Mucosa of descending colon (tissue), 3 donors: ENCODE measurements around the gene SMG6. TPM values are rescaled to one million over a fixed set of nuclear protein-coding genes. Genes with fewer than 3 reads are reported as not detected.

ENCODE experiments used
- ATAC-seq: fragments of 200-7000 bp; cut with Tn5 transposase; one replicate; pipeline ENCODE4 v1.9.1; 2020; ENCODE audit warnings: mild to moderate bottlenecking, moderate library complexity
- DNase-seq, 3 donors: peaks; one replicate each; pipeline ENCODE4 v3.0.0-alpha.2; 2020
- H3K36me3 ChIP-seq: fragments of 200-600 bp; one replicate; pipeline ENCODE4 v1.8.0; 2021; ENCODE audit warnings: low read depth, mild to moderate bottlenecking
- H3K4me1 ChIP-seq: fragments of 200-600 bp; one replicate; pipeline ENCODE4 v1.8.0; 2021; ENCODE audit warnings: low read depth, mild to moderate bottlenecking
- H3K4me3 ChIP-seq: fragments of 200-600 bp; one replicate; pipeline ENCODE4 v1.8.0; 2021; ENCODE audit warnings: mild to moderate bottlenecking
- H3K9me3 ChIP-seq: fragments of 200-600 bp; one replicate; pipeline ENCODE4 v1.8.0; 2021; ENCODE audit warnings: mild to moderate bottlenecking
- CTCF ChIP-seq: fragments of 200-600 bp; IDR thresholded peaks from one replicate; pipeline ENCODE4 v1.8.0; 2022; ENCODE audit warnings: antibody characterized with exemption, mild to moderate bottlenecking
- intact Hi-C, 2 donors: fragments of 100-400 bp; cut with DNase I in 1 of 2; cut with micrococcal nuclease in 1 of 2; formaldehyde crosslinking; loops; one replicate each; pipeline versions ENCODE4 v1.11.0 to v1.11.1; 2022; cut with DNase I, micrococcal nuclease
- total RNA-seq, 3 donors: library from RNA; stranded (reverse); fragmentation: NEBNext Ultra II Directional in 2 of 3; extraction: Animal tissue kit (Norgen Biotek cat#: 25700) in 2 of 3; gene quantifications; one replicate each; pipeline versions ENCODE4 v1.2.1 to v1.2.4, GENCODE V29; 2021 to 2023
- donor health status: DM: no; HTN: no; CAD: no; lungs with moderate emphysema.
- donor health status: DM: no; HTN: no; CAD: no.
- donor health status: DM: no; HTN: yes; CAD: no.

Gene SMG6
- total RNA-seq, 3 donors from 2014 or later: 25.9 to 41.6 (median 38.8) TPM

GRCh38 chr17:2194889-2195335, 108.7 kb downstream of the SMG6 start:
- no peaks in the 10 kb centered on the region for H3K36me3 ChIP-seq
- H3K9me3 ChIP-seq: no peaks in the 10 kb centered on the region
- no peak for DNase-seq
- H3K4me3 ChIP-seq: no peak overlapping the region
- no peaks in the 10 kb centered on the region for H3K4me1 ChIP-seq
- ATAC-seq: no peak
- intact Hi-C loops: no loop called here
- no peak for TF ChIP-seq CTCF

GRCh38 chr17:2192367-2193057, 111.1 kb downstream of the SMG6 start:
- no peaks in the 10 kb centered on the region for H3K9me3 ChIP-seq
- no peak overlapping the region for H3K4me3 ChIP-seq
- H3K4me1 ChIP-seq: no peaks in the 10 kb centered on the region
- peak; percentile 62 for ATAC-seq
- no peak for TF ChIP-seq CTCF
- intact Hi-C loops: no loop called here
- peak in 1 of 3 donors; percentile 23 for DNase-seq
- no peaks in the 10 kb centered on the region for H3K36me3 ChIP-seq

- ATAC-seq: no peak
- Histone ChIP-seq H3K4me3 (no peak overlapping the region), H3K36me3 (no peaks in the 10 kb centered on the region), H3K4me1 (no peaks in the 10 kb centered on the region), H3K9me3 (no peaks in the 10 kb centered on the region)
- DNase-seq: no peak
- intact Hi-C loops: no loop called here
- no peak for TF ChIP-seq CTCF
These were observed 111.8 kb downstream of the SMG6 start for GRCh38 chr17:2191785-2192184.

GRCh38 chr17:2191227-2191626, 112.4 kb downstream of the SMG6 start:
- intact Hi-C loops: no loop called here
- Histone ChIP-seq H3K36me3 (peaks cover 5% of the 10 kb centered on the region), H3K4me1 (no peaks in the 10 kb centered on the region), H3K9me3 (no peaks in the 10 kb centered on the region), H3K4me3 (no peak overlapping the region)
- DNase-seq (no peak), ATAC-seq (no peak)
- TF ChIP-seq CTCF: no peak

- intact Hi-C loops: no loop called here
- Histone ChIP-seq H3K9me3 (no peaks in the 10 kb centered on the region), H3K36me3 (peaks cover 8% of the 10 kb centered on the region), H3K4me3 (no peak overlapping the region), H3K4me1 (no peaks in the 10 kb centered on the region)
- no peak for TF ChIP-seq CTCF
- peak in 1 of 3 donors; percentile 42 for DNase-seq
- ATAC-seq: peak; percentile 70
These were observed 113.6 kb downstream of the SMG6 start for GRCh38 chr17:2190014-2190413.
